ENCODE measurements around the gene CCDC188.

CCDC188 gene

GRCh38 chr22:20130319-20130718 lies 20.5 kb downstream of the CCDC188 start:
- ATAC-seq (ENCODE audit: insufficient read depth, low read depth): no peak
- H3K4me2 ChIP-seq (ENCODE audit: insufficient read depth, low read length): peak overlapping the region; percentile 91

GRCh38 chr22:20129747-20130014 lies 21.2 kb downstream of the CCDC188 start:
- H2AFZ ChIP-seq (ENCODE audit: low read depth, low read length): no peak overlapping the region
- no peak for DNase-seq

More at GRCh38 chr22:20130319-20130718, 20.5 kb downstream of the CCDC188 start:
- Histone ChIP-seq H2AFZ (ENCODE audit: low read depth, low read length) (peak overlapping the region; percentile 68; the same call in 1 of the 2 replicates), H3K4me1 (ENCODE audit: insufficient read depth, low read length) (peaks cover 34% of the 10 kb centered on the region), H3K4me3 (ENCODE audit: low read depth in 1 of 2, low read length in 2 of 2) (no peak overlapping the region), H3K27ac (ENCODE audit: low read length) (no peak overlapping the region; the same call in 1 of the 2 replicates), H3K79me2 (ENCODE audit: insufficient read depth, low read length) (peaks cover 35% of the 10 kb centered on the region), H3K9me3 (ENCODE audit: insufficient read depth, low read length, severe bottlenecking) (no peaks in the 10 kb centered on the region), H3K9ac (ENCODE audit: low read depth, low read length) (peak overlapping the region; percentile 94; the same call in 1 of the 2 replicates), H3K27me3 (ENCODE audit: insufficient read depth, low read length, poor library complexity) (no peaks in the 10 kb centered on the region), H3K36me3 (ENCODE audit: insufficient read depth, low read length) (peaks cover 27% of the 10 kb centered on the region), H4K20me1 (ENCODE audit: insufficient read depth, low read length) (peaks cover 71% of the 10 kb centered on the region)
- TF ChIP-seq EZH2 (IDR thresholded peaks at IDR 0.05; ENCODE audit: borderline replicate concordance, low read depth, low read length, severe bottlenecking) (no peak), CTCF (IDR thresholded peaks at IDR 0.05; ENCODE audit: borderline replicate concordance, extremely low read depth, low read length, poor library complexity, severe bottlenecking) (peak; percentile 35)
- DNase-seq: peak; percentile 27

GRCh38 chr22:20128902-20129746 lies 21.7 kb downstream of the CCDC188 start:
- ATAC-seq (ENCODE audit: insufficient read depth, low read depth): peak; percentile 26
- H3K4me2 ChIP-seq (ENCODE audit: insufficient read depth, low read length): no peak overlapping the region
- H3K4me3 ChIP-seq (ENCODE audit: low read depth in 1 of 2, low read length in 2 of 2): no peak overlapping the region
- peaks cover 26% of the 10 kb centered on the region for H3K4me1 ChIP-seq (ENCODE audit: insufficient read depth, low read length)
- no peak overlapping the region for H2AFZ ChIP-seq (ENCODE audit: low read depth, low read length)
- no peak overlapping the region for H3K9ac ChIP-seq (ENCODE audit: low read depth, low read length)
- H3K79me2 ChIP-seq (ENCODE audit: insufficient read depth, low read length): peaks cover 33% of the 10 kb centered on the region
- no peaks in the 10 kb centered on the region for H3K9me3 ChIP-seq (ENCODE audit: insufficient read depth, low read length, severe bottlenecking)
- TF ChIP-seq EZH2 (IDR thresholded peaks at IDR 0.05; ENCODE audit: borderline replicate concordance, low read depth, low read length, severe bottlenecking): no peak
- peak; percentile 77 for TF ChIP-seq CTCF (IDR thresholded peaks at IDR 0.05; ENCODE audit: borderline replicate concordance, extremely low read depth, low read length, poor library complexity, severe bottlenecking)
- H3K27ac ChIP-seq (ENCODE audit: low read length): 0 out of 2 replicates have a peak overlapping the region, but pooled peaks have one; percentile 4
- DNase-seq: peak; percentile 58
- no peaks in the 10 kb centered on the region for H3K27me3 ChIP-seq (ENCODE audit: insufficient read depth, low read length, poor library complexity)
- H3K36me3 ChIP-seq (ENCODE audit: insufficient read depth, low read length): peaks cover 39% of the 10 kb centered on the region
- peaks cover 72% of the 10 kb centered on the region for H4K20me1 ChIP-seq (ENCODE audit: insufficient read depth, low read length)

More at GRCh38 chr22:20129747-20130014, 21.2 kb downstream of the CCDC188 start:
- no peak for ATAC-seq (ENCODE audit: insufficient read depth, low read depth)
- H3K4me2 ChIP-seq (ENCODE audit: insufficient read depth, low read length): no peak overlapping the region
- H3K4me3 ChIP-seq (ENCODE audit: low read depth in 1 of 2, low read length in 2 of 2): no peak overlapping the region
- peaks cover 72% of the 10 kb centered on the region for H4K20me1 ChIP-seq (ENCODE audit: insufficient read depth, low read length)
- H3K4me1 ChIP-seq (ENCODE audit: insufficient read depth, low read length): peaks cover 32% of the 10 kb centered on the region
- no peak overlapping the region for H3K9ac ChIP-seq (ENCODE audit: low read depth, low read length)
- H3K36me3 ChIP-seq (ENCODE audit: insufficient read depth, low read length): peaks cover 33% of the 10 kb centered on the region
- TF ChIP-seq CTCF (IDR thresholded peaks at IDR 0.05; ENCODE audit: borderline replicate concordance, extremely low read depth, low read length, poor library complexity, severe bottlenecking) (no peak), EZH2 (IDR thresholded peaks at IDR 0.05; ENCODE audit: borderline replicate concordance, low read depth, low read length, severe bottlenecking) (no peak)
- H3K79me2 ChIP-seq (ENCODE audit: insufficient read depth, low read length): peaks cover 33% of the 10 kb centered on the region
- H3K27ac ChIP-seq (ENCODE audit: low read length): no peak overlapping the region
- no peaks in the 10 kb centered on the region for H3K9me3 ChIP-seq (ENCODE audit: insufficient read depth, low read length, severe bottlenecking)
- H3K27me3 ChIP-seq (ENCODE audit: insufficient read depth, low read length, poor library complexity): no peaks in the 10 kb centered on the region
